ENCODE measurements around the gene PLEKHF1.

The PLEKHF1 gene

DNA sequence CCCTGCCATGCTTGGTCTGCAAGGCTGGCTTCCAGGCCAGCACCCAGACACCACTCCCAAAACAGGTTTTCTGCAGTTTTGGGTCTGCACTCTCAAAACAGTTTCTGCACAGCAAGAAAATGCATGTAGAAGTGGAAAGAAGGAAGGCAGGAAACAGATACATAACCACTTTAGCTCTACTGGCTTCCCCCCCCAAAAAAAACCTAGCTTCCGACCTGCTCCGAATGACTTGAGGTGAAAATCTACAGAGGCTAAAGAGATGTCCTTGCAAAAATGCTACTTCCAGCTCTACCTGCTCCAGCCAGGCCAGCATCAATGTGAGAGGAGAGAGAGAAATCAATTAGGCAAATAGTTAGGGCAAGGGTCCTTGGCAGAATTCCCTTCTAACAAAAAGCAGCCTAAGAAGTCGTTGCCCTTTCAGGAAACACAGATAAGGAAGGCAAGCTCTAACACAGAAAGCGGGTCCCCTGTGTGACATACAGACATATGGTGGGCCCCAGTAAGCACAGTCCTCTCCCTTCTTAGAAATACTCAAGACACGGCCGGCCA, 46.4 kb downstream of the PLEKHF1 start:
- TF ChIP-seq FOXP2 (optimal IDR thresholded peaks at IDR 0.05; ENCODE audit: borderline replicate concordance, extremely low read depth, extremely low read length, insufficient read depth) (no peak), TAF1 (IDR thresholded peaks at IDR 0.05; ENCODE audit: borderline replicate concordance, insufficient read depth, low read length) (no peak), SIN3A (IDR thresholded peaks at IDR 0.05; ENCODE audit: borderline replicate concordance, insufficient read depth, low read length) (no peak), POLR2AphosphoS5 (IDR thresholded peaks at IDR 0.05; ENCODE audit: low read depth, low read length) (no peak)
- TF ChIP-seq, protein P1, sequence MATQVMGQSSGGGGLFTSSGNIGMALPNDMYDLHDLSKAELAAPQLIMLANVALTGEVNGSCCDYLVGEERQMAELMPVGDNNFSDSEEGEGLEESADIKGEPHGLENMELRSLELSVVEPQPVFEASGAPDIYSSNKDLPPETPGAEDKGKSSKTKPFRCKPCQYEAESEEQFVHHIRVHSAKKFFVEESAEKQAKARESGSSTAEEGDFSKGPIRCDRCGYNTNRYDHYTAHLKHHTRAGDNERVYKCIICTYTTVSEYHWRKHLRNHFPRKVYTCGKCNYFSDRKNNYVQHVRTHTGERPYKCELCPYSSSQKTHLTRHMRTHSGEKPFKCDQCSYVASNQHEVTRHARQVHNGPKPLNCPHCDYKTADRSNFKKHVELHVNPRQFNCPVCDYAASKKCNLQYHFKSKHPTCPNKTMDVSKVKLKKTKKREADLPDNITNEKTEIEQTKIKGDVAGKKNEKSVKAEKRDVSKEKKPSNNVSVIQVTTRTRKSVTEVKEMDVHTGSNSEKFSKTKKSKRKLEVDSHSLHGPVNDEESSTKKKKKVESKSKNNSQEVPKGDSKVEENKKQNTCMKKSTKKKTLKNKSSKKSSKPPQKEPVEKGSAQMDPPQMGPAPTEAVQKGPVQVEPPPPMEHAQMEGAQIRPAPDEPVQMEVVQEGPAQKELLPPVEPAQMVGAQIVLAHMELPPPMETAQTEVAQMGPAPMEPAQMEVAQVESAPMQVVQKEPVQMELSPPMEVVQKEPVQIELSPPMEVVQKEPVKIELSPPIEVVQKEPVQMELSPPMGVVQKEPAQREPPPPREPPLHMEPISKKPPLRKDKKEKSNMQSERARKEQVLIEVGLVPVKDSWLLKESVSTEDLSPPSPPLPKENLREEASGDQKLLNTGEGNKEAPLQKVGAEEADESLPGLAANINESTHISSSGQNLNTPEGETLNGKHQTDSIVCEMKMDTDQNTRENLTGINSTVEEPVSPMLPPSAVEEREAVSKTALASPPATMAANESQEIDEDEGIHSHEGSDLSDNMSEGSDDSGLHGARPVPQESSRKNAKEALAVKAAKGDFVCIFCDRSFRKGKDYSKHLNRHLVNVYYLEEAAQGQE (IDR thresholded peaks at IDR 0.05; ENCODE audit: insufficient read depth in 1 of 2, low read depth in 2 of 2, low read length in 2 of 2): no peak

DNA sequence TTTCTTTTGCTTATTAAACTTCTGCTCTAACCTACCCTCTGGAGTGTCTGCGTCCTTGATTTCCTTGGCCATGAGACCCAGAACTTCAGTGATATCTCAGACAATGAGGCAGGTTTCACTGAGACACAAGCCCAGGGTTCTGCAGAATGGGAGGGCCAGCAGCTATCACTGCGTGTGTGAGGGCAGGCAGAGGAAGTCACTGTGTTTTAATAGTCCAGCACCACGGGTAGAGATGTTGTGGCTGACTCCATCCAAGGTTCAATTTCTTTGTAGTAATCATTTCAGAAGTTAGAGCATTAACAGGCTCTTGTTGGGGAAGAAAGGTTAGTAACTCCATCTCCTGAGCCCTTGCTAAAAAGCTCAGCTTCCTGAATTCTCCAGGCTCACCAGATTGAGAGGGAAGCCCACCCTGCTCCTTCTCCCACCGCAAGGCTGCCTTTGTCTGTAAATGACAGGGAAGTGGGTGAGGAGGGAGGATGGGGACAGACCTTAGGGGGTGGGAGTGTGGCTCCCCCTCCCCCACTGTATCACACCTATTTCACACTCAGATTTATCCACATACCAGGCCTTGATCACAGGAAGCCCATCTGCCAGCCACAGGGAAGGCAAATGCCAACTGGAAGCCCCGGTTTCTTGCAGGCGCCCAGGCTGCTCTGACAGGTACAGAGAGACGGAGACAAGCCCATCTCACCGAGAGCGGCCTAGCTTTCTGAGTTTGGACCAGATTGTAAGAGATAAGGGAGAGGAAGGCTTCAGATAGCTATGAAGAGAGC, 47.7 kb downstream of the PLEKHF1 start:
- TF ChIP-seq SIN3A (IDR thresholded peaks at IDR 0.05; ENCODE audit: borderline replicate concordance, insufficient read depth, low read length) (no peak), FOXP2 (optimal IDR thresholded peaks at IDR 0.05; ENCODE audit: borderline replicate concordance, extremely low read depth, extremely low read length, insufficient read depth) (no peak), POLR2AphosphoS5 (IDR thresholded peaks at IDR 0.05; ENCODE audit: low read depth, low read length) (no peak), TAF1 (IDR thresholded peaks at IDR 0.05; ENCODE audit: borderline replicate concordance, insufficient read depth, low read length) (no peak)
- TF ChIP-seq, protein P1 (IDR thresholded peaks at IDR 0.05; ENCODE audit: insufficient read depth in 1 of 2, low read depth in 2 of 2, low read length in 2 of 2): no peak

DNA sequence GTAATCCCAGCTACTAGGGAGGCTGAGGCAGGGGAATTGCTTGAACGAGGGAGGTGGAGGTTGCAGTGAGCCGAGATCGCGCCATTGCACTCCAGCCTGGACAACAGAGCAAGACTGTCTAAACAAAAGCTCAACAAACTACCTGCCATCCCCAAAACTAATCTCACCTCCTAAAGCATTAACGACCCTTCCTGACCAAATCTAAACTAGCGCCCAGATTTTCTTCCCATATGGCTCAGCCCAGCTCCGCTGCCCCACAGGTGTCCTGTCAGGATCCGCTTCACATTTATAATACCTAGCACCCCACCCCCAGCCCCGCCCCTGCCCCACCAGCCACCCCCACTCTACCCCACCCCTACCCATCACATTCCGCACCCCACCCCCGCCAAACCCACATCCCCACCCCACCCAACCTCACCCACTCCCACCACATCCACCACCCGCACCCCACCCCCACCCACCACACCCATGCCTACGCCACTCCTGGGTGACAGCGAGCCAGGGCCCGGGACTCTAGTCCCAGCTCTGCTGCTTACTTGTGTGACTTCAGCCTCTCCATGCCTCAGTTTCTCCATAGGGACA, 49.2 kb downstream of the PLEKHF1 start:
- TF ChIP-seq, protein P1 (IDR thresholded peaks at IDR 0.05; ENCODE audit: insufficient read depth in 1 of 2, low read depth in 2 of 2, low read length in 2 of 2): no peak
- TF ChIP-seq TAF1 (IDR thresholded peaks at IDR 0.05; ENCODE audit: borderline replicate concordance, insufficient read depth, low read length) (no peak), POLR2AphosphoS5 (IDR thresholded peaks at IDR 0.05; ENCODE audit: low read depth, low read length) (no peak), FOXP2 (optimal IDR thresholded peaks at IDR 0.05; ENCODE audit: borderline replicate concordance, extremely low read depth, extremely low read length, insufficient read depth) (no peak), SIN3A (IDR thresholded peaks at IDR 0.05; ENCODE audit: borderline replicate concordance, insufficient read depth, low read length) (no peak)

DNA sequence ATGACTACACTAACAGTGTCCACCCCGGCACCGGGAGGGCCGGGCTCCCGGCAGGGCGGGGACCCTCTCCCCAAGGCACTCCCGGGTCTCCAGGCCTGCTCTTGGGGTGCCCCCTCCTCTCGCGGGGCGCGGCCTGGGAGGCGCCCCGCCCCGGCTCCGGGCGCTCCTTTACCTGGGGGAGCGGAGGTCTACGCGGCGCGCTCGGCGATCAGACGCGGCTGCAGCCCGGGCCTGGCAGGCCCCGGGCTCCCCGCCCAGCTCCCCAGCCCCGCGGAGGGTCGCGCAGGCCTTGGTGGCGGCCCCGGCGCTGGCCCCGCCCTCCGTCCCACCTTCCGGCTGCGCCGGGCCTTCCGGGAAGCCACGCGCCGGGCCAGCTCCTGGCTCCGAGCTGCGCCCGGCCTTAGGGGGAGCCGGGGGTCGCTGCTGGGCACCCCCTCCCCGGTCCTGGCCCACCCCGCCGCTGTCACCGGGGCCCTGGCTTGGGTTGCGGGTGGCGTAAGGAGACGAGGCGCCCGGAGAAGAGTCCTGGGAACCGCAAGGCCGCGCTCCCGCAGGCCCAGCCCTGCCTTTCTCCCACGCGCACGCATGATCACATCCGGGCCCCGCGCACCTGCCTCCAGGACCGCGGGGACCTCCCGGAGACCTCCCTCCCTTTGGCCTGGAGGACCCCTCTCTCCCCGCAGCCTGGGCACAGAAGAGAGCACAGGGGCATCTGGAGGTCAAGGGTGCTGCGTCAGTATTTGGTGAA, 49.9 kb downstream of the PLEKHF1 start, which contains the start of gene C19orf12:
TSS of gene C19orf12 (minus strand) at position 309 of the 748 bp plus-strand sequence. CDS start 6,848 bp downstream, outside the sequence.
- TF ChIP-seq POLR2AphosphoS5 (IDR thresholded peaks at IDR 0.05; ENCODE audit: low read depth, low read length) (peak; percentile 59; the same call in 1 of the 2 replicates), TAF1 (IDR thresholded peaks at IDR 0.05; ENCODE audit: borderline replicate concordance, insufficient read depth, low read length) (no peak)
- TF ChIP-seq, protein P1 (IDR thresholded peaks at IDR 0.05; ENCODE audit: insufficient read depth in 1 of 2, low read depth in 2 of 2, low read length in 2 of 2): no peak
